Muscle layer of duodenum (tissue), 2 donors: ENCODE measurements around the gene EPHA2.

Experiments
- H3K27ac ChIP-seq: one replicate; pipeline ENCODE4 v1.7.0; 2013; ENCODE audit warnings: mild to moderate bottlenecking, low read length
- H3K27me3 ChIP-seq: one replicate; pipeline ENCODE4 v1.7.0; 2013; ENCODE audit warnings: low read depth, mild to moderate bottlenecking, control low read depth, low read length
- H3K36me3 ChIP-seq, 2 donors: one replicate each; pipeline ENCODE4 v1.7.0; 2013; ENCODE audit warnings: low read length in 2 of 2, control low read depth in 1 of 2, mild to moderate bottlenecking in 1 of 2; ENCODE audit not compliant: insufficient read depth in 2 of 2, control insufficient read depth in 1 of 2
- H3K4me1 ChIP-seq, 2 donors: one replicate each; pipeline ENCODE4 v1.7.0; 2013; ENCODE audit warnings: low read length in 2 of 2, mild to moderate bottlenecking in 2 of 2, control low read depth in 1 of 2, moderate library complexity in 1 of 2; ENCODE audit not compliant: insufficient read depth in 2 of 2, control insufficient read depth in 1 of 2
- H3K4me3 ChIP-seq, 2 donors: one replicate each; pipeline ENCODE4 v1.7.0; 2013; ENCODE audit warnings: low read length in 2 of 2, low read depth in 1 of 2, mild to moderate bottlenecking in 1 of 2
- H3K9me3 ChIP-seq, 2 donors: one replicate each; pipeline ENCODE4 v1.7.0; 2013; ENCODE audit warnings: low read length in 2 of 2, control low read depth in 1 of 2, mild to moderate bottlenecking in 1 of 2; ENCODE audit not compliant: control insufficient read depth in 1 of 2
- donor health status: healthy.

Gene EPHA2

DNA sequence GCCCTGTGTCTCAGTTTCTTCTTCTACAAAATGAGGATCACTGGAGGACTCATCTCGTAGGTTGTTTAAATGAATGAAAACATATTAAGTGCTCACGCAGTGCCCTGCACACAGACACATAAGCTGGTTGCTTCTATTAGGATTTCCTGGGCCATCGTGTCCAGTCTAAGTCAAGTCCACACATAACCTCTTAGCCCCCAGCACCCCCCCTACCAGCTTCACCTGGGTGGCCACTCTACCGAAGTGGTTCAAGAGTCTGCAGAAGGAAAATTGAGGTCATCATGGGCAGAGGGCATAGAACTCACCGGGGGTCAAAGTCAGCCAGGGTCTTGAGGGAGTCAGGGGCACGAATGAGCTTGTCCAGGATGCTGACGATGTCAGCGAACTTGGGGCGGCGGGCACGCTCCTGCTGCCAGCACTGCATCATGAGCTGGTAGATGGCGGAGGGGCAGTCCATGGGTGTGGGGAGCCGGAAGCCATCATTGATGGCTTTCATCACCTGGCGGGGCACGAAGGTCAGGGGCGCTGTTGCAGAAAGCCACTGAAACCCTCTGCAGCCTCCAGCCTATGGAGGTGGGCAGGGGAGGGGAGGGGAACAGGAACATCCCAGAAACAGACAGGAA is 25.8 kb downstream of the EPHA2 start:
- no peaks in the 10 kb centered on the region for H3K9me3 ChIP-seq
- H3K36me3 ChIP-seq = peaks cover 8 to 71% of the 10 kb centered on the region in 2 donors
- H3K27ac ChIP-seq = no peak overlapping the region
- no peak overlapping the region for H3K4me3 ChIP-seq
- no peaks in the 10 kb centered on the region for H3K27me3 ChIP-seq
- no peaks in the 10 kb centered on the region for H3K4me1 ChIP-seq

DNA sequence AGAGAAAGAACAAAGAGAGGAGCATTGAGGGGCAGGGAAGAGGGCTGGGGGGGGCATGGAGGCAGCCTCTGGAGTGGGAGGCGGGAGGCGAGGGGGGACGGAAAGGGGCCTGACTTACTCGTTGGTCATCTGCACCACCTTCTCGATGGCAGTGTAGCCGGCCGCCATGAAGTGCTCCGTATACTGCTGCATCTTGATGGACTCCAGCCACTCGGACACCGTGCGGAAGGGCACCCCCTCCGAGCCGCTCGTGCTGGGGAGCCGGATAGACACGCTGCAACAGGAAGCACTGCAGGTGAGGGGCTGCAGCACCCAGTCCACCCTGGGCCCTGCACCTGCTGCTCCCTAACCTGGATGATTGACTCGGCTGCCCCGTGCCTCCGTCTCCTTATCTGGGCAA is 26.6 kb downstream of the EPHA2 start:
- no peaks in the 10 kb centered on the region for H3K27me3 ChIP-seq
- no peak overlapping the region for H3K4me3 ChIP-seq
- H3K9me3 ChIP-seq = no peaks in the 10 kb centered on the region
- H3K36me3 ChIP-seq = peaks cover 8 to 72% of the 10 kb centered on the region in 2 donors
- H3K27ac ChIP-seq = no peak overlapping the region
- H3K4me1 ChIP-seq = no peaks in the 10 kb centered on the region

DNA sequence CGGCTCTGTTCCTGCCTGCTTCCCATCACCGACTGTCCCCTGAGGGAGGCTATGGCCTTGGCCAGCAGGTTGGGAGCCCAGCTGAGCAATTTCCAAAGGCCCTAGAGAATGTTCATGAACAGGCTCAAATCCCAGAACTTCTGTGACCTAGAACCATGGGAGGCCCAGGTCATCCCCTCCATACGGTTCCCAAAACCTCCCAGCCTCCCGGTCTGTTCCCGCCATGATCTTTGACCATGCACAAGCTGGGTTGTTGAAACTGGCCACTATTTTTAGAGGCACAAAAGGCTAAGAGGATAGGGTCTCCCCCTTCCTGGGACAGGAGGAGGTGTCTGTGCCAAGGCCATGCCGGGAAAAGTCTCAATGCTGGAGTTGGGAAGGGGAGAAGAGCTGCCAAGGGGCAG is 27.5 kb downstream of the EPHA2 start:
- H3K9me3 ChIP-seq = no peaks in the 10 kb centered on the region
- peaks cover 8 to 62% of the 10 kb centered on the region in 2 donors for H3K36me3 ChIP-seq

DNA sequence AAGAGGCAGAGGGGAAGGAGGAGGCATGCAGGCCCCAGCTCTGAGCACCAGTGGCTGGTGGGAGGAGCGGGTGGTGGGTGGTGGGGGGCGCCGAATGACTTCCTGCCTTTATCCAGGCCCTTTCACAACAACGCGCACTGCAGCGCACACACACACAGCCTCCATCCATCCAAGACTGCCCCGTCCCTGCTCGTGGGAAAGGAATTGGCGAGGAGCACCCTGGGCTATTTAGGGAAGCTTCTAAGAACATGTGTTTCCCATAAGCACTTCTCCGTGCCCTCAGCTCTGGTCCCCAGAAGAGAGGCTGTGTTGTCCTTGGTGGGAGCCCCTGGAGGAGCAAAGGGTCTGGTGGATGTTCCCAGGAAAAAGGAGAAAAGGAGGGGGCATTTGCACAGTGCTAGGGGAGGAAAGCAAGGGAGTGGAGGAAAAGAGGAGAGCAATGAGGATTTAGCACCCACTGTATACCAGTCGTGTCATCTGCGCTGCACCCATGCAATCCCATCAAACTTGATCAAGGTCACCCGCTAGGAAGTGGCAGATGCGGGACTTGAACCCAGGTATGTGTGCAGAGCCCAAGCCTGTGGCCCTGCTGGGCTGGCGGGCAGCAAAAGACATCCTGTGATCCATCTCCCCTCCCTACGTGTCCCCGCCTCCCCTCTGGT is 28.1 kb downstream of the EPHA2 start:
- Histone ChIP-seq H3K27me3 (no peaks in the 10 kb centered on the region), H3K36me3 (peaks cover 8 to 57% of the 10 kb centered on the region in 2 donors), H3K4me3 (no peak overlapping the region), H3K9me3 (no peaks in the 10 kb centered on the region), H3K4me1 (no peaks in the 10 kb centered on the region), H3K27ac (no peak overlapping the region)

More for the DNA sequence above, 27.5 kb downstream of the EPHA2 start:
- no peak overlapping the region for H3K27ac ChIP-seq
- no peak overlapping the region for H3K4me3 ChIP-seq
- no peaks in the 10 kb centered on the region for H3K4me1 ChIP-seq
- no peaks in the 10 kb centered on the region for H3K27me3 ChIP-seq

DNA sequence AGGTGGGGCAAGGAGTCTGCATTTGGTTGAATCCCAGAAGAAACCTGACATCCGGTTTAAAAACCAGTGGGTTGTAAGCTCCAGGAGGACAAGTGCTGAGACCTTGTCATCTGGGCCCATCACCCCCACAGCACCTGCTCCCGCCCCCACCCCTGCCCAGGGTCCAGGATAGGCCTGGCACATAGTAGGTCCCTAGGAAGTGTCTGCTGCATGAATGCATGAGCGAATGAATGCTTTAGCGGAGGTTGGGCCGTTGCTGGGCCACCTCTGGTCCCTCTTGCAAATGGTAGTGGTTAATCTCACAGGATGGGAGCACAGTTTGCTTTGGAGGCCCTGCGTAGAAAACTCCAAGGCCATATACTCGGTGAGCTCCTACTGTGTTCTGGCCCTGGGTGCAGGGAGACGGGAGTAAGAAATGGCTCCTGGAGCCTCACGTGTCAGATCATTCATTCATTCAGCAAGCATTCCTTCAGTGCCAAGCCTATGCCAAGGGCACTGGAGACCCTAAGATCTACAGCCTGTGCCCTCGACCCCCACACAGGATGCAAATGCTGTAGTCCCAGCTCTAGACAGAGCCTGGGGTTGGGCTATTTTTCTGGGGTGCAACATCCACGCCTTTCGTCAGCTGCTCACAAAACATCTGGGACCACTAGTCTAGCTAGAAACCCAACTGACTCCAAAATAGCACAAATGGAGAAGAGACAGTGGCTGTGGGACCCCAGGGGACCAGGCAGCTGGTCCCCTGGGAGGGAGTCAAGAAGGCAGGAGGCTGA is 28.9 kb downstream of the EPHA2 start:
- no peaks in the 10 kb centered on the region for H3K9me3 ChIP-seq
- no peak overlapping the region for H3K4me3 ChIP-seq
- H3K36me3 ChIP-seq = peaks cover 8 to 51% of the 10 kb centered on the region in 2 donors
- no peak overlapping the region for H3K27ac ChIP-seq
- no peaks in the 10 kb centered on the region for H3K27me3 ChIP-seq
- no peaks in the 10 kb centered on the region for H3K4me1 ChIP-seq

DNA sequence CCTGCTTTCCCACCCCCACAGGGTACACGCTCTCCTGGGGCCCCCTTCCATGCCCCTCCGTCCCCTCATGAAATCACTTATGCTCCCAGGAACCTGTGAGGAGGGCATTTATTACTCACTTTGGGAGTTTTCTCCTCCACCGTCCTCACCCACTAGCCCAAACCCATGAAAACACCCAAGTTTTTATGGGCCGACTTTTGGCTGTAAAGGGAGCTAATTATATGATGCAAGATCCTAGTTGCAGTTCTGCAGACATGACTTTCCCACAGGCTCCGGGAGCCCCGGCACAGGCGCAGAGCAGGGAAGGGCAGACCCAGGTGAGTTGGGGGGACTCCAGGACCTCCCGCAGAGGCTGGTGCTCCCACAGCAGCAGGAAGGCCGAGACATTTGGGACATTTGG is 29.7 kb downstream of the EPHA2 start:
- no peaks in the 10 kb centered on the region for H3K4me1 ChIP-seq
- H3K36me3 ChIP-seq = peaks cover 8 to 44% of the 10 kb centered on the region in 2 donors
- H3K27me3 ChIP-seq = no peaks in the 10 kb centered on the region
- H3K9me3 ChIP-seq = no peaks in the 10 kb centered on the region
- no peak overlapping the region for H3K27ac ChIP-seq
- H3K4me3 ChIP-seq = no peak overlapping the region

DNA sequence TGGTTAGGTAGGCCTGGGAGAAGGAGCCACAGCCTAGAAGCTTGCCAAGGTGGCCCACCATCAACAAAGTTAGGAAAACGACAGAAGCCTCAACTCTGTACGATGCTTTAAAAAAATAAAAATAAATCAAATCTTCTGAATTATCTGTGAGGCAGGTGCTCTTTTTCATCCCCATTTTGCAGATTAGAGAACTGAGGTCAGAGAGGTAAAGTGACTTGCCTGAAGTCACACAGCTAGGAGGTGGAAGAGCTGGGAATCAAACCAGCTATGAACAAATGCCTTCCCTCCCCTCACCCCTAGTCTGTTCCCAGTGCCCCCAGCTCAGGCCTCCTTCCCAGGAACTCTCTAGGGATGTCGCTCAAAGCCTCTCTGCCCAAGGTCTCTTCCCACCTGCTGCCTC is 30.4 kb downstream of the EPHA2 start:
- Histone ChIP-seq H3K36me3 (peaks cover 4 to 37% of the 10 kb centered on the region in 2 donors), H3K4me1 (no peaks in the 10 kb centered on the region), H3K4me3 (no peak overlapping the region), H3K9me3 (no peaks in the 10 kb centered on the region), H3K27me3 (no peaks in the 10 kb centered on the region), H3K27ac (no peak overlapping the region)

DNA sequence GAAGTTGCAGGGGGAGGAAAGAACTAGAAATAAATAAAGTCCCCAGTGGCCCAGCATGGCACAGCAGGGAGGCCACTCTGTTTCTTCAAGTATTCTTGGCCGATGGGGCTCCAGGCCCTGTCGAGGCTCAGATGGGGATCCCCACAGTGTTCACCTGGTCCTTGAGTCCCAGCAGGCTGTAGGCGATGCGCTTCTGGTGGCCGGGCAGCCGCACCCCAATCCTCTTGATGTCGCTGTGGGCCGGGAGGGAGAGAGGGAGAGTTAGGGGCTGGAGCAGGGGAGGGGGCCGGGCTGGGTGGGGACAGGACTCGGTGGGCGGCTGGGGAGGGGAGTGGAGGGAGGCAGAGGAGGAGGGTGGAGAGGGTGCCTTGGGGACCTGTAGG is 30.8 kb downstream of the EPHA2 start:
- H3K9me3 ChIP-seq = no peaks in the 10 kb centered on the region
- H3K36me3 ChIP-seq = peaks cover 4 to 33% of the 10 kb centered on the region in 2 donors
- no peaks in the 10 kb centered on the region for H3K27me3 ChIP-seq
- no peaks in the 10 kb centered on the region for H3K4me1 ChIP-seq
- no peak overlapping the region for H3K4me3 ChIP-seq
- no peak overlapping the region for H3K27ac ChIP-seq

DNA sequence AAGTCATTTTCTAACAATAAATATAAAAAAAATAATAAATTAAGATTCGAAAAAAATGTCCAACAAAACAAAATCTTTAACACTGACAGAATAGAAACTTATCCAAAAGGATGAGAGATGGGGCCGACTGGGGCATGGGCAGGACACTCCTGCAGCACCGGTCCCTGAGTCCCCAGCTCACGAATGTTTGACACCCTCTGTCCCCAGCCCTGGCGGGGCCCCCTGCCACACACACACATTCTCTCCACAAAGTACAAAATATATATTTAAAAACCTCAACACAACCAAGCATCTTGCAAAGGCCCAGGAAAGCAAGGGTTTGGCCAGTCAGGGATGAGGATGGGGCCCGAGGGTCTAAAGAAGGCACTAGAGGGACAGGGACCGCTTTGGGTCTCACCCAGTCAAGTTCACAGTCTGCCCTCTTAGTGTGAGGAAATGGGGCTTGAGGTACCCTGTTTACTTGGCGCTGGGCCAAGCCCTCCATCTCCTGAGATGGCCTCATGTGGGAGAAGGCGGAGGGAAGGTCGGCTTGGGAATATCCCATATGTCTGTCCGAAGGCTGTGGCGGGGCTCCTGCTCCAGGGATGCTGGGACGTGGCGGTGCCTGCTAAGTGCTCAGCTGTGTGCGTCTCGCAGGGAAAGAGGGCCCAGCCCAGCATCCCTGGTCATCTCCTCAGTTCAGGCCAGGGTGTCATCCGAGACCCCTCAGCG is 31.3 kb downstream of the EPHA2 start:
- Histone ChIP-seq H3K36me3 (peaks cover 4 to 27% of the 10 kb centered on the region in 2 donors), H3K27ac (no peak overlapping the region), H3K9me3 (no peaks in the 10 kb centered on the region), H3K27me3 (no peaks in the 10 kb centered on the region), H3K4me1 (no peaks in the 10 kb centered on the region), H3K4me3 (no peak overlapping the region)

DNA sequence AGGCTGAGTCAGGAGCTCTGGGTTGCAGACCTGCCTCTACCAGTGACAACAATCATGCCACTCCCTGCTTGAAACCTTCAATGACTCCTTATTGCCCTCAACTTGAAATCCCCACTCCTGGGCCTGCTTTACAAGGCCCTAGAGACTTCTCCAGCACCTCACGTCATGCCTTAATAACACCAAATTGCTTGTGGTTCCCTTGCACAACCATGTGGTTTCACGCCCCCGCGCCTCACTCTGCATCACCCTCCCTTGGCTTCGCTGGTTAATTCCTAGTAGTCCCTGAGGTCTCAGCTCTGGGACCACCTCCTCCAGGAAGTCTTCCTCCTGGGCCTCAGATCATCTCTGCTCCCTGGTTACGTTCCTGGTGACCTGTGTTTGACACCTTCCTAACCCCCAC is 33.0 kb downstream of the EPHA2 start:
- no peaks in the 10 kb centered on the region for H3K4me1 ChIP-seq
- no peak overlapping the region for H3K27ac ChIP-seq
- H3K9me3 ChIP-seq = no peaks in the 10 kb centered on the region
- H3K4me3 ChIP-seq = no peak overlapping the region
- H3K36me3 ChIP-seq = peaks cover 0 to 17% of the 10 kb centered on the region in 2 donors
- no peaks in the 10 kb centered on the region for H3K27me3 ChIP-seq

DNA sequence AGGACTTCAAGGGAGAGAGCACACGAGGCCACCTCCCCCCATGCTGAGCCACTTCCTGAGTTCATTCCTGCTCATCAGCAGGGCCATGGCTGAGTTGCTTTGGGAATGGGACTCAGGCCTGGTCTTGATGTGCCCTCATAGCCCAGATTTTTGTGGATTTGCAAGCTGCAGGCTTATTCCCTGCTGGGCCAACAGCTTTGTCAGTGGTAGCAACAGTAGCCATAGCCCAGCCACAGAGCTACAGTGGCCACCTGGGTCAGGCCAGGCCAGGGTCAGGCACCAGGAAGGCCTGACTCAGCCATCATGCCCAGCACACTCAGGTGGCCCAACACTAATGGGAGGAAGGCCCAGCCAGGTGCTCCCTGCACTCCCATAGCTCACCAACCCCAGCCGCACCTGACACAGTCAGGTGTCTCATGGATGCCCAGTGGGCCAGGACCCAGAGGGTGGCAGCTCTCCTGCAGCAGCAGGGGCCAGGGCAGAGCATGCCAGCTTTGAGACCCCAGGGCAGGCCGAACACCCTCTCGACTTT is 33.5 kb downstream of the EPHA2 start:
- Histone ChIP-seq H3K4me3 (no peak overlapping the region), H3K9me3 (no peaks in the 10 kb centered on the region), H3K36me3 (peaks cover 0 to 15% of the 10 kb centered on the region in 2 donors), H3K4me1 (no peaks in the 10 kb centered on the region), H3K27me3 (no peaks in the 10 kb centered on the region), H3K27ac (no peak overlapping the region)
